Neural cell (in vitro differentiated cells): Measurements from ENCODE around the gene PRAF2.

Experiments
- CTCF ChIP-seq: fragments of 450-650 bp; IDR thresholded peaks from 2 replicates; pipeline ENCODE4 v1.5.1; 2014; ENCODE audit warnings: antibody characterized with exemption, mild to moderate bottlenecking, moderate library complexity; ENCODE audit not compliant: poor library complexity, severe bottlenecking
- EP300 ChIP-seq: fragments of 450-650 bp; conservative IDR thresholded peaks from 2 replicates; pipeline ENCODE4 v1.6.1; 2014; ENCODE audit warnings: antibody characterized with exemption, mild to moderate bottlenecking, moderate library complexity; ENCODE audit not compliant: poor library complexity, severe bottlenecking
- EZH2 ChIP-seq: fragments of 200-600, 300-800 bp; shearing (Covaris generic), sonication (generic); IDR thresholded peaks from 2 replicates; pipeline ENCODE4 v1.6.1; 2014; ENCODE audit warnings: antibody characterized with exemption, low read length, borderline replicate concordance, mild to moderate bottlenecking; ENCODE audit not compliant: insufficient read depth, poor library complexity, severe bottlenecking
- POLR2AphosphoS5 ChIP-seq: IDR thresholded peaks from 2 replicates; pipeline ENCODE4 v1.6.1; 2012
- SMC3 ChIP-seq: fragments of 450-650 bp; conservative IDR thresholded peaks from 2 replicates; pipeline ENCODE4 v1.6.1; 2014; ENCODE audit warnings: antibody characterized with exemption, mild to moderate bottlenecking, moderate library complexity; ENCODE audit not compliant: poor library complexity
- TAF1 ChIP-seq: IDR thresholded peaks from 2 replicates; pipeline ENCODE4 v1.6.1; 2012; ENCODE audit warnings: low read depth

GRCh38 chrX:49066278-49066677 is 7.5 kb downstream of the PRAF2 start:
- no peak for TF ChIP-seq CTCF
- TF ChIP-seq EP300: no peak
- TF ChIP-seq EZH2: no peak
- no peak for TF ChIP-seq POLR2AphosphoS5
- TF ChIP-seq SMC3: no peak
- no peak for TF ChIP-seq TAF1
